ENCODE data around the gene TMEM154.

TMEM154 gene

DNA sequence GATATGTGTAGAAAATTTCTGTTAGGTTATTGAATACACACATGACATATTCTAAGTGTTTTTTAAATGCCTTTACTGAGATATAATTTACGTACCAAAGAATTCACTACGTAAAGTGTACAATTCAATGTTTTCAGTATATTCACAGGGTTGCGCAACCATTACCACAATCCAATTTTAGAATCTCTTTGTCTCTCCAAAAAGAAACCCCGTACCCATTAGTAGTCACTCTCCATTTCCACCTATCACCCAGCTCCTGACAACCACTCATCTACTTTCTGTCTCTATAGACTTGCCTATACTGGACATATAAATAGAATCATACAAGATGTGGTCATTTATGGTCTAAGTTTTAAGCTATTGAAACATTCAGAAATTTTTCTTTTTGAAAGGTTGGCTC lies 90.9 kb downstream of the TMEM154 start:
- Histone ChIP-seq H3K4me2 (ENCODE audit: low read length) (no peak overlapping the region), H3K27me3 (ENCODE audit: insufficient read depth, low read length) (no peaks in the 10 kb centered on the region), H3K27ac (ENCODE audit: low read depth, low read length, poor library complexity, severe bottlenecking) (no peak overlapping the region), H3F3A (ENCODE audit: insufficient read depth, low read length) (no peaks in the 10 kb centered on the region), H3K4me3 (ENCODE audit: low read depth, low read length, poor library complexity, severe bottlenecking) (no peak overlapping the region), H3K9me3 (ENCODE audit: low read length) (no peaks in the 10 kb centered on the region), H3K9me2 (ENCODE audit: low read depth, low read length) (no peaks in the 10 kb centered on the region), H4K20me1 (ENCODE audit: insufficient read depth, low read length) (no peaks in the 10 kb centered on the region), H3K4me1 (ENCODE audit: insufficient read depth, low read length, severe bottlenecking) (peaks cover 45% of the 10 kb centered on the region), H2AFZ (ENCODE audit: low read length) (no peak overlapping the region), H3K9ac (ENCODE audit: low read length) (no peak overlapping the region), H3K36me3 (ENCODE audit: insufficient read depth, low read length) (no peaks in the 10 kb centered on the region), H3K79me2 (ENCODE audit: insufficient read depth, low read length) (no peaks in the 10 kb centered on the region)
- TF ChIP-seq EZH2 (IDR thresholded peaks at IDR 0.05; ENCODE audit: borderline replicate concordance, low read length), result no peak
- TF ChIP-seq, protein P1, sequence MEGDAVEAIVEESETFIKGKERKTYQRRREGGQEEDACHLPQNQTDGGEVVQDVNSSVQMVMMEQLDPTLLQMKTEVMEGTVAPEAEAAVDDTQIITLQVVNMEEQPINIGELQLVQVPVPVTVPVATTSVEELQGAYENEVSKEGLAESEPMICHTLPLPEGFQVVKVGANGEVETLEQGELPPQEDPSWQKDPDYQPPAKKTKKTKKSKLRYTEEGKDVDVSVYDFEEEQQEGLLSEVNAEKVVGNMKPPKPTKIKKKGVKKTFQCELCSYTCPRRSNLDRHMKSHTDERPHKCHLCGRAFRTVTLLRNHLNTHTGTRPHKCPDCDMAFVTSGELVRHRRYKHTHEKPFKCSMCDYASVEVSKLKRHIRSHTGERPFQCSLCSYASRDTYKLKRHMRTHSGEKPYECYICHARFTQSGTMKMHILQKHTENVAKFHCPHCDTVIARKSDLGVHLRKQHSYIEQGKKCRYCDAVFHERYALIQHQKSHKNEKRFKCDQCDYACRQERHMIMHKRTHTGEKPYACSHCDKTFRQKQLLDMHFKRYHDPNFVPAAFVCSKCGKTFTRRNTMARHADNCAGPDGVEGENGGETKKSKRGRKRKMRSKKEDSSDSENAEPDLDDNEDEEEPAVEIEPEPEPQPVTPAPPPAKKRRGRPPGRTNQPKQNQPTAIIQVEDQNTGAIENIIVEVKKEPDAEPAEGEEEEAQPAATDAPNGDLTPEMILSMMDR (IDR thresholded peaks at IDR 0.05; ENCODE audit: low read length), result no peak

DNA sequence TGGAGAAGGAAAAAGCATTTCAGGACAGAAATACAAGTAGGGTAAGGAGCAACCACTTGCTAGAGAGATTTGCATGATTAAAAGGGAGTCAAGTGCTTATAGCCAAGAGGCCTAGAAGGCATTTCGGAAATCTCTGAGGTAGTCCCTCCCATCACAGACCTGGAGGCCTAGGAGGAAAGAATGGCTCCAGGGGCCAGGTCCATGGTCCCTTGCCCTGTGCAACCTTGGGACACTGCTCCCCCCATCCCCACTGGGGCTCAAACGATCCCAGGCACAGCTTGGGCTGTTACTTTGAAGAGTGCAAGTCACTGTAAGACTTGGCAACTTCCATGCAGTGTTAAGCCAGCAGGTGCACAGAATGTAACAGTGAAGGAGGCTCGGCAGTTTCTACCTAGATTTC lies 92.7 kb downstream of the TMEM154 start:
- H3K27ac ChIP-seq (ENCODE audit: low read depth, low read length, poor library complexity, severe bottlenecking), result no peak overlapping the region
- H3F3A ChIP-seq (ENCODE audit: insufficient read depth, low read length), result no peaks in the 10 kb centered on the region
- H3K9ac ChIP-seq (ENCODE audit: low read length), result no peak overlapping the region
- H4K20me1 ChIP-seq (ENCODE audit: insufficient read depth, low read length), result no peaks in the 10 kb centered on the region
- H3K79me2 ChIP-seq (ENCODE audit: insufficient read depth, low read length), result no peaks in the 10 kb centered on the region
- no peaks in the 10 kb centered on the region for H3K36me3 ChIP-seq (ENCODE audit: insufficient read depth, low read length)
- no peak overlapping the region for H3K4me3 ChIP-seq (ENCODE audit: low read depth, low read length, poor library complexity, severe bottlenecking)
- H2AFZ ChIP-seq (ENCODE audit: low read length), result no peak overlapping the region
- H3K4me2 ChIP-seq (ENCODE audit: low read length), result no peak overlapping the region
- H3K4me1 ChIP-seq (ENCODE audit: insufficient read depth, low read length, severe bottlenecking), result peaks cover 43% of the 10 kb centered on the region
- no peak for TF ChIP-seq EZH2 (IDR thresholded peaks at IDR 0.05; ENCODE audit: borderline replicate concordance, low read length)
- TF ChIP-seq, protein P1 (IDR thresholded peaks at IDR 0.05; ENCODE audit: low read length), result no peak
- H3K27me3 ChIP-seq (ENCODE audit: insufficient read depth, low read length), result no peaks in the 10 kb centered on the region
- H3K9me2 ChIP-seq (ENCODE audit: low read depth, low read length), result no peaks in the 10 kb centered on the region
- H3K9me3 ChIP-seq (ENCODE audit: low read length), result no peaks in the 10 kb centered on the region

DNA sequence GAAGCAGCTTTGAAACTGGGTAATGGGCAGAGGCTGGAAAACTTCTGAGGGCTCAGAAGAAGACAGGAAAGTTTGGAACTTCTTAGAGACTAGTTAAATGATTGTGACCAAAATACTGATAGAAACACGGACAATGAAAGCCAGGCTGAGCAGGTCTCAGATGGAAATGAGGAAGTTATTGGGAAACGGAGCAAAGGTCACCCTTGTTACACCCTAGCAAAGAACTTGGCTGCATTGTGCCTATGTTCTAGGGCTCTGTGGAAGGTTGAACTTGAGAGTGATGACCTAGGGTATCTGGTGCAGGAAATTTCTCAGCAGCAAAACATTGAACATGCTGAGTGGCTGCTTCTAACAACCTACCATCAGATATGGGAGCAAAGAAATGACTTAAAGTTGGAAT lies 93.1 kb downstream of the TMEM154 start:
- H3K36me3 ChIP-seq (ENCODE audit: insufficient read depth, low read length), result no peaks in the 10 kb centered on the region
- no peak overlapping the region for H3K9ac ChIP-seq (ENCODE audit: low read length)
- H3K9me3 ChIP-seq (ENCODE audit: low read length), result no peaks in the 10 kb centered on the region
- H3F3A ChIP-seq (ENCODE audit: insufficient read depth, low read length), result no peaks in the 10 kb centered on the region
- H3K79me2 ChIP-seq (ENCODE audit: insufficient read depth, low read length), result no peaks in the 10 kb centered on the region
- no peak overlapping the region for H3K4me2 ChIP-seq (ENCODE audit: low read length)
- TF ChIP-seq, protein P1 (IDR thresholded peaks at IDR 0.05; ENCODE audit: low read length), result no peak
- TF ChIP-seq EZH2 (IDR thresholded peaks at IDR 0.05; ENCODE audit: borderline replicate concordance, low read length), result no peak
- H3K9me2 ChIP-seq (ENCODE audit: low read depth, low read length), result no peaks in the 10 kb centered on the region
- H3K4me3 ChIP-seq (ENCODE audit: low read depth, low read length, poor library complexity, severe bottlenecking), result no peak overlapping the region
- no peak overlapping the region for H2AFZ ChIP-seq (ENCODE audit: low read length)
- H3K4me1 ChIP-seq (ENCODE audit: insufficient read depth, low read length, severe bottlenecking), result peaks cover 39% of the 10 kb centered on the region
- no peaks in the 10 kb centered on the region for H4K20me1 ChIP-seq (ENCODE audit: insufficient read depth, low read length)
- H3K27ac ChIP-seq (ENCODE audit: low read depth, low read length, poor library complexity, severe bottlenecking), result no peak overlapping the region
- no peaks in the 10 kb centered on the region for H3K27me3 ChIP-seq (ENCODE audit: insufficient read depth, low read length)

Measured in OCI-LY1 (cell line).